ENCODE data around the gene KDM3A.
A peak's percentile ranks its signal among the peaks of the same experiment; 100 is the strongest.

KDM3A gene

GRCh38 chr2:86413296-86414094 lies 27.7 kb upstream of the KDM3A start (continued):
- TF ChIP-seq ZNF48 (tag by site-specific recombination; IDR thresholded peaks at IDR 0.05) (no peak), TSHZ1 (tag by site-specific recombination; IDR thresholded peaks at IDR 0.05; ENCODE audit: borderline replicate concordance) (no peak), ZNF133 (tag by site-specific recombination; IDR thresholded peaks at IDR 0.05) (no peak)
- TF ChIP-seq, protein P1, sequence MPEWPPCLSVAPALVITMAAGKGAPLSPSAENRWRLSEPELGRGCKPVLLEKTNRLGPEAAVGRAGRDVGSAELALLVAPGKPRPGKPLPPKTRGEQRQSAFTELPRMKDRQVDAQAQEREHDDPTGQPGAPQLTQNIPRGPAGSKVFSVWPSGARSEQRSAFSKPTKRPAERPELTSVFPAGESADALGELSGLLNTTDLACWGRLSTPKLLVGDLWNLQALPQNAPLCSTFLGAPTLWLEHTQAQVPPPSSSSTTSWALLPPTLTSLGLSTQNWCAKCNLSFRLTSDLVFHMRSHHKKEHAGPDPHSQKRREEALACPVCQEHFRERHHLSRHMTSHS (tag by site-specific recombination; IDR thresholded peaks at IDR 0.05) = no peak

DNA sequence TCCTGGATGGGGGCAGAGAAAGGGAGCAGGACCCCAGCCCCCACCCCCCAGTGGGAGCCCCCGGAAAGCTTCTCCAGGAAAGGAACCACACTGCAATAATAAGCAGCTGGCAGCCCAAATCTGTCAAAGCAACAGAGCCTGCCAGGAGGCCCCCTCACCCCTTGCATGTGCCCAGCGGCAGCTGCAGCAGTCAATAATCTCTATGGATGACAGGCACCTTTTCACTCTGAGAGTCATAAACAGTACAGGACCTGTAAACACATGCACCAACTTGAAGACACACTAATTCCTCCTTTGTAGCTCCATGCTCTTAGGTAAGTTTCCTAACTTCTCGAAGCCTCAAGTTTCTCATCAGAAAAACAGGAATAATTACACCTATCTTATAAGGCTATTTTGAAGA lies 26.2 kb upstream of the KDM3A start:
- TF ChIP-seq ZEB2 (tag by site-specific recombination; IDR thresholded peaks at IDR 0.05) = no peak
- no peak for TF ChIP-seq ZNF473 (tag by site-specific recombination; IDR thresholded peaks at IDR 0.05)
- TF ChIP-seq ZBTB48 (tag by site-specific recombination; IDR thresholded peaks at IDR 0.05) = no peak
- TF ChIP-seq WT1 (tag by site-specific recombination; IDR thresholded peaks at IDR 0.05) = no peak
- TF ChIP-seq YY2 (tag by site-specific recombination; IDR thresholded peaks at IDR 0.05) = no peak
- 0 out of 2 replicates have a peak, but pooled peaks have one; percentile 29 for TF ChIP-seq ZNF335 (tag by site-specific recombination; conservative IDR thresholded peaks at IDR 0.05)
- TF ChIP-seq ZIC2 (tag by site-specific recombination; IDR thresholded peaks at IDR 0.05) = peak; percentile 42; the same call in 1 of the 2 replicates
- no peak for TF ChIP-seq ZNF596 (tag by site-specific recombination; IDR thresholded peaks at IDR 0.05)
- no peak for TF ChIP-seq ZNF555 (tag by site-specific recombination; conservative IDR thresholded peaks at IDR 0.05)
- TF ChIP-seq ZNF211 (tag by site-specific recombination; IDR thresholded peaks at IDR 0.05; ENCODE audit: low read depth) = no peak
- no peak for TF ChIP-seq FEZF1 (tag by site-specific recombination; IDR thresholded peaks at IDR 0.05)
- TF ChIP-seq, protein P2, sequence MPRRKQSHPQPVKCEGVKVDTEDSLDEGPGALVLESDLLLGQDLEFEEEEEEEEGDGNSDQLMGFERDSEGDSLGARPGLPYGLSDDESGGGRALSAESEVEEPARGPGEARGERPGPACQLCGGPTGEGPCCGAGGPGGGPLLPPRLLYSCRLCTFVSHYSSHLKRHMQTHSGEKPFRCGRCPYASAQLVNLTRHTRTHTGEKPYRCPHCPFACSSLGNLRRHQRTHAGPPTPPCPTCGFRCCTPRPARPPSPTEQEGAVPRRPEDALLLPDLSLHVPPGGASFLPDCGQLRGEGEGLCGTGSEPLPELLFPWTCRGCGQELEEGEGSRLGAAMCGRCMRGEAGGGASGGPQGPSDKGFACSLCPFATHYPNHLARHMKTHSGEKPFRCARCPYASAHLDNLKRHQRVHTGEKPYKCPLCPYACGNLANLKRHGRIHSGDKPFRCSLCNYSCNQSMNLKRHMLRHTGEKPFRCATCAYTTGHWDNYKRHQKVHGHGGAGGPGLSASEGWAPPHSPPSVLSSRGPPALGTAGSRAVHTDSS (tag by site-specific recombination; IDR thresholded peaks at IDR 0.05) = no peak
- ChIA-PET CTCF (interaction anchor here (0.6 kb wide), 1 partner anchor 1114 kb away, joined by 3 read pairs; no protein-coding TSS in a partner anchor), POLR2A (interaction anchor here (1.1 kb wide), 1 partner anchor 27 kb away, joined by 6 read pairs; the partner anchor contains the start of gene KDM3A)
- H3K36me3 ChIP-seq (ENCODE audit: control insufficient read depth in 2 of 2, insufficient read depth in 1 of 2, low read length in 2 of 2) = no peaks in the 10 kb centered on the region
- no peaks in the 10 kb centered on the region for H3K9me3 ChIP-seq (ENCODE audit: control insufficient read depth, insufficient read depth, low read depth, low read length)
- H3K4me1 ChIP-seq (ENCODE audit: control insufficient read depth, insufficient read depth, low read length) = no peaks in the 10 kb centered on the region
- no peak overlapping the region for H3K27ac ChIP-seq (ENCODE audit: extremely low read depth, low read depth, low read length)
- H3K4me3 ChIP-seq (ENCODE audit: low read depth, low read length) = no peak overlapping the region

DNA sequence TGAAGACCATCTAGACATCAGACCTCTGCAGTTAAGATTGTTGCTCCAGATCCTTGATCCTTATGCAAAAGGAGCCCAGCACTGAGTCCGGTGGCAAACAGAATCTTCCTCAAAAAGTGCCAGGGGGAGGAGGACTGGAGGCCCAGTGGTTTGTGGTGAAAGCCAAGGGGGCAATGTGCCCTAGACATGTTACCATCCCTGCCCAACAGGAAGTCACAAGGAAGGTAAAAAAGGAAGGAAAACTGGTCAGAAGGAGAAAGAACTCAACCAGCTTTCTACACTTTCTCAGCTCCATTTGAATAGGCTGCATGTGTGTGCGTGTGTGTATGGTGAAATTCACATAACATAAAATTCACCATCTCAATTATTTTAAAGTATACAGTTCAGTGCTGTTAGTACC lies 25.0 kb upstream of the KDM3A start:
- no peak overlapping the region for H3K27ac ChIP-seq (ENCODE audit: extremely low read depth, low read depth, low read length)
- POLR2A ChIA-PET = no interaction called here
- CTCF ChIA-PET = no interaction called here
- no peak overlapping the region for H3K4me3 ChIP-seq (ENCODE audit: low read depth, low read length)
- H3K9me3 ChIP-seq (ENCODE audit: control insufficient read depth, insufficient read depth, low read depth, low read length) = no peaks in the 10 kb centered on the region
- no peaks in the 10 kb centered on the region for H3K36me3 ChIP-seq (ENCODE audit: control insufficient read depth in 2 of 2, insufficient read depth in 1 of 2, low read length in 2 of 2)
- H3K4me1 ChIP-seq (ENCODE audit: control insufficient read depth, insufficient read depth, low read length) = no peaks in the 10 kb centered on the region
- no peak for TF ChIP-seq ZNF366 (tag by site-specific recombination; conservative IDR thresholded peaks at IDR 0.05)
- TF ChIP-seq ZNF701 (tag by site-specific recombination; IDR thresholded peaks at IDR 0.05) = no peak
- TF ChIP-seq REPIN1 (tag by site-specific recombination; IDR thresholded peaks at IDR 0.05; ENCODE audit: low read depth) = no peak
- no peak for TF ChIP-seq ZBTB48 (tag by site-specific recombination; IDR thresholded peaks at IDR 0.05)
- no peak for TF ChIP-seq ZBTB6 (tag by site-specific recombination; IDR thresholded peaks at IDR 0.05)
- no peak for TF ChIP-seq ZNF302 (tag by site-specific recombination; IDR thresholded peaks at IDR 0.05; ENCODE audit: low read depth)
- TF ChIP-seq BCL6B (tag by site-specific recombination; IDR thresholded peaks at IDR 0.05) = no peak
- no peak for TF ChIP-seq SP7 (tag by site-specific recombination; IDR thresholded peaks at IDR 0.05)
- no peak for TF ChIP-seq ZBTB8A (tag by site-specific recombination; IDR thresholded peaks at IDR 0.05)

Data from HEK293 (cell line).